Stimulated activated CD8-positive, alpha-beta memory T cell treated with anti-CD3 and anti-CD28 coated beads, Interleukin-15, amount 100 ng/mL, for 24 hours (primary cell): ENCODE measurements around the gene KDF1.

Source experiments
- DNase-seq: peaks from one replicate; pipeline ENCODE4 v3.0.0-alpha.2; 2020; ENCODE audit warnings: low read depth

The KDF1 gene, protein sequence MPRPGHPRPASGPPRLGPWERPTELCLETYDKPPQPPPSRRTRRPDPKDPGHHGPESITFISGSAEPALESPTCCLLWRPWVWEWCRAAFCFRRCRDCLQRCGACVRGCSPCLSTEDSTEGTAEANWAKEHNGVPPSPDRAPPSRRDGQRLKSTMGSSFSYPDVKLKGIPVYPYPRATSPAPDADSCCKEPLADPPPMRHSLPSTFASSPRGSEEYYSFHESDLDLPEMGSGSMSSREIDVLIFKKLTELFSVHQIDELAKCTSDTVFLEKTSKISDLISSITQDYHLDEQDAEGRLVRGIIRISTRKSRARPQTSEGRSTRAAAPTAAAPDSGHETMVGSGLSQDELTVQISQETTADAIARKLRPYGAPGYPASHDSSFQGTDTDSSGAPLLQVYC

DNA sequence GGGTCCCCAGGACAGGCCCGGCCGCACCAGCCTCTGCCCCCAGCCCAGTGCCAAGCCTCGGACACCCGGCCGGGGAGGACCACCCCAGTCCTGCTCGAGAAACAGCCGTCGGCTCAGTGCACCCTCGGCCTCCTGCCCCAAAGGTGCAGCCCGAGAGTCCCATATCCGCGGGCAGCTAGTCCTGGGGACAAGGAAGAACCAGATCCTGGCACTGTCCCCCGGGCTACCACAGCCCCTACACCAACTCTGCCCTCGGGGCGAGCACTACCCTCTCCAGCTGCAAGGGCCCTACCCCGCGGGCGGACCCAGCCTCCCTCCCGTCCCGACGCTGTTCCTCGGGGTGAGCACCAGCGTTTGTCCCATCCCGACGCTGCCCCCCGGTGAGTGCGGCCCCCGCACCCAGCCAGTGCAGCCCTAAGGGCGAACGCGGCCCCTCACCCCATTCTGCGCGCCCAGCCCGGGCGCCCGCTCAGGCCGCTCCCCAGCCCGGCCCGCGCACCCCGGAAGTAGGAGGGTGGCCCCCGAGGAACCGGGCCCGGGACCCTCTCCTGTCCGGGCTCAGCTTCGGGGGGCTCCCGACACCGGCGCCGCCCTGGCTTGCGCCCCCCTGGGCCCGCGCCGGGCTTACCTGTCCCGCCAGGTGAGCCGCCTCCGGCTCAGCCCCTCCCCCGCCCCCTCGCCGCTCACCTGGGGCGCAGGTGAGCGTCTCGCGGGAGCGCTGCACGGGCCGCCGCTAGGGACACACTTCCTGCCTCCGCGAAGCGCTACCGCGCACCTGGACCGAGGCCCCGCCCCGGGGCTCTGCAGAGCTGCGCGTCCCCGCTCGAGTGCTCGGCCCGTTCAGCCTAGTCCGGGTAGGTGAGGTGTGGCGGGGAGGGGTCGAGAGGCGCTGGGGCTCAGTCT is at the start of gene KDF1:
TSS of gene KDF1 (minus strand) at position 747 of the 903 bp plus-strand sequence. CDS start 8,088 bp downstream, outside the sequence.
- DNase-seq: no peak

DNA sequence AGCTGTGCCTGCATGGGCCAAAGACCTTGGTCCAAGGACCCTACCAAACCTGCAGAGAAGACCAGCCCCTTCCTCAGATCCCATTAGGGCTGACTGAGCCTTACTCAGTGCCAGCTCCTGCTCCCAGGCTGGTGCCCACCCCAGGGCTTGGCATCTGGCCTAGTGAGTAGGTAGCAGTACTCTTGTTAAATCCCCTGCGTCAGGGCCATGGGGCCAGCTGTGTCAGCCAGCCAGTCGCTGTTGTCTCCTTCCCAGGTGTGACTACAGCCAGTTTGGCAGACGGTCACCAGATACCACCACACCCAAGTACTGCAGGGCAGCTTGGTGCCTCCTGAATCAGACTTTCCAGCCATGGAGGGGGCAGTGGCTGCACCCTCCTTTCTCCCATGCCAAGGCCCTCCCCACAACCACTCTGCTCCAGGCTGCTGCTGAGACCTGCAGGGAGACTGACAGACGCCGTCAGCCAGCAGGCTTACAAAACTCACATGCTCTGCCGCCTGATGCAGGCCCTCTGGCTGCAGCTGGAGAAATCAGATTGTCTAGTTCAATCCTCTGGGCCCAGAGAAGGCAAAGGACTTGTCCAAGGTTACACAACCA is 49.4 kb upstream of the KDF1 start:
- DNase-seq: no peak

DNA sequence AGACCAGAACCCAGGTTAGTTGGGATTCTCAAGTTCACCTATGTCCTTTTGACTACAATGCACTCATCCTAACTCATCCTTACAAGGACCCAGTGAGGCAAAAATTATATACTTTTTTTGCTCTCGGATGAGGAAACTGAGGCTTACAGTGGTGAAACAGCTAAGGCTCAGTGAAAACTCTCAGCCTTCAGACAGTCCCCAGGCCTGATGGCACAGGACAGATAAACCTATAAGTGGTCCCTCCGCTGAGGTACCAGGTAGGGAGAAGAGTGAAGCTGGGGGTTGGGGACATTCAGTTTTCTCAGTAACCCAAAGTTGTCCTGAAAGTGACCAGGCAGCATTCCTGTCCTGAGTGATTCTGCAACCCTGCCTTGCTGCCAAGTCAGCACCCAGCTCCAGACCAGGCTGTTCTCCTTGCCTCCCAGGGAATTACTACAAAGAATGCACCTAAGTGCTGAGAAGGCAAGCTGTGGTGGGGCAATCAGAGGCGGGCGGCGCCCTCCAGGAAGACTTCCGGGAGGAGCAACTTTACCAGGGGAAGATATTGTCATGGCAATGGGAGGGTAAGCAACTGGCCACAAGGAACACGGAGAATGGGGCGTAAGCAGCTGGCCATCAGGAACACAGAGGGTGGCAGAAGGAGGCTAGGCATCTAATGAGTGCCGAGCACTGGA is 47.8 kb upstream of the KDF1 start:
- no peak for DNase-seq

DNA sequence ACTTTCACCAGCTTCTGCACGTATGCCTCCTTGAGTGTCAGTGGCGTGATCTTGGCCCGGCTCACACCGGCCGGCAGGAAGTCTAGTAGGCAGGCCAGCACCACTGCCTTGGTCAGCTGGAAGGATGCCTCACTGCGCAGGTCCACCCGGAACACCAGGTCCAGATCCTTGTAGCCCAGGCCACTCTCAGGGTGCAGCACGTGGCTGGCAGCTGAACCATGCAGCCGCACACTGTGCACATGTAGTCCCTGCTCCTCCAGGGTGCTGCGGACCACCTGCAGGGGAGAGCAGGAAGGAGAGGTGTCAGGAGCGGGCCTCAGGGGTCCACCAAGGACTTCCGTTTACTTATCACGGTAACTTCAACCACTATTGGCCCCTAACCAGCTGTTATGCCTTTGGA is 46.4 kb upstream of the KDF1 start:
- DNase-seq: no peak

DNA sequence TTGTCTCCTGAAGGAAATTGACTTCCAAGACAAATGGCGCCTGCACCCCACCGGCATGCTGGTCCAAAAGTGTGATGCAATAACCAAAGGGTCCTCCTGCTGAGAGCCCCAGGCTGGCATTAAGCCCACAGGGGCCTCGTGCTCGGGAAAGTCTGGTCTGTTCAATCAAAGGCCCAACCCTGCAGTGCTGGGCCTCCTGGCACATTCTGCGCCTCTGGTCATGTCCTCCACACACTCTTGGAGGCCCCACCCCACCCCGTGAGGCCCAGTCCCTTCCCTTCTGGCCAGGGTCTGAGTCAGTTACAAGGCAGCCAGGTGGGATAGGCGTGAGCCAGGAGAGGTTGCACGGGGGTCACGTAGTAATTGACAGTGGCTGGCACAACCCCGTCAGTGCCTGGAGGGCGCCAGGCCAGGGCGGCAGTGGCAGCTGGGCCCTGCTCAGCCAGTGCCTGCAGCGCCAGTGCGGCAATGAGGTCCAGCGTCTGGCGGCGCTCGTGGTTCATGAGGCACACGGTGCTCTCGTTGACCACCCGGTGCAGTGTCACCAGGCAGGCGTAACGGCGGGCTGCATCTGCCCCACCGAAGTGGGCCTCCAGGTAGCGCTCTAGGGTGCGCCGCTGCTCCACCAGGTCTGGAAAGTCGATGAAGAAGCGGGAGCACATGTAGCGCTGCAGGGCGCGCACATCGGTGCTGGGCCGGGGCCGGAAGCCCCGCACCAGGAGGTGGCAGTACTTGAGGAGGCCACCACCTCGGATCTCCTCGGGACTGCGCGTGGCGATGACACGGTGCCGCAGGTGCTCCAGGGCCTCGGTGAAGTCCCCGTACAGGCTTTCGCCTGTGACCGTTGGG is 45.6 kb upstream of the KDF1 start:
- DNase-seq: no peak

DNA sequence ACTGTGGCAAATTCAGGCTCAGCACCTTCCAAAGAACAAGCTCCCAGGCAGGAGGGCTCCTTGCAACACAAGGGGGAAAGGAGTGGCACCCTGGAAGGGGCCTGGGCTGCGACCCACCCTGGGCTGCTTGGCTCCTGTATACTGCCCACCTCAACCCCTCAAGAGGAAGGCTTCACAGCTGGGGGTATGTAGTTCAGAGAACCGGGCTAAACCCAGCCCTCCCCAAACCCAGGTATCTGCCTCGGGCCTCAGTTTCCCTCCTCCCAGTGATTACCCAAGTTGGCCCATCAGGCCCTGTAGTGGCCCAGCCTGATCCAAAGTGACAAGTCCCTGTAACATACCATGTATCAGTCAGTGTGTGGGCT is 44.9 kb upstream of the KDF1 start:
- no peak for DNase-seq

DNA sequence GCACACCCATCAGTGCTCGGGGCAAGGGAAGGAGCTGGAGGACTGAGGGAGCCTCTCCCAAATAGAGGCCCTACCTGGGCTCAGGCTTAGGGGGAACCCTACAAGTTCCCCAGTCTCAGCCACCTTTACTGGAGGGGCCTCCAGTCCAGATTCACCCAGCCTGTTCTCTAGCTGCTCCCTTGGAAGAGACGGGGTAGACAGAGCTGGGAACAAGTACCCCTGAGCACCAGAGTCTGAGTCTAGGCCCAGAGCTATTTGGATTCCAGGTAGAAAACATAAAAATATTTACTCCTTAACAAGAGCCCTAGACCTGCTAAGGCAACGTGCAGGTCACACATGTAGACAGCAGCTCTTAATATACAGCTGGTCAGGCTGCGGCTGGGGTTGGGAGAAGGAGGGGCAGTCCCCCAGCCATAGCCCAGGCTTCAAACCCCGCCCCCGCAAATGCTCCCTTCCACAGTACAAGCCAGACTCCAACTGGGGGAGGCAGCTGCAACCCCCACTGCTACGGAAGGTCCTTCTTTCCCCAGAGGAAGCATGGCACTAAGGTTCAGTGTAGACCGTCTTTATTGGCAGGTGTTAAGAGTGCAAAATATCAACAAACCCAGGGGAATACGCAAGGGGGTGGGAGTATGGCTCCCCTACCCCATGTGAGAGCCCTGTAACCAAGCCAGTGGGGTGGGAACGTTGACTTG is 44.4 kb upstream of the KDF1 start:
- DNase-seq: no peak

DNA sequence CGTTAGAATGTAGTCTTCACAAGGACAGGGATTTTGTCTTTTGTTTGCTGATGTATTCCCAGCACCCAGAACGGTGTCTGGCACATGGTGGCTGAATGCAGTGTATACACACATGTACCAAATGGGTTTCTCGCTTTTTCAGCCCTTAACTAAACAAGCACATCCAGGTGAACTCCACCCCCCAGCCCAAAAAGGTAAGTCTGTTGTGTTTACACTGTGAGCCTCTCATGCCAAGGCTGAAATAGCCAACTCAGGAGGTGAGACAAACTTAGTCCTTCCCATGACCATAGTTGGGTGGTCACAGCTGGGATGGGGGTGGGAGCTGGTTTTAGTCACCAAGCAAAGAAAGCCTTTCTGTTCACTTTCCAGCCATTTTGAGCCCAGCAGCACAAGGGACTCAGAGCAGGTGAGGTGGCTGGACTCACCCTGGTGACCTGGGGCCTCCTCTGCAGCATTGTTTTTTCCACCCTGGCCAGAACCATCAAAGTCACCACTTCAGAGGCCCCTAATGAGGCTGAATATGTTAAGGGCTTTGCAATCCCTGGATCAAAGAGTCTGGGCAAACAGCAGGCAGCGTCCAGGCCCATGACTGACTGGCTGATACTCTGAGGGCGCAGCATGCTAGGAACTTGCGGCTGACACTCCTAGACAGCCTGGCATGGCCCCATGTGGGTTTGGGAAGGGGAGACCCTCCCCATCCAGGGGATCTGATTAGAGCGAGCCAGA is 43.6 kb upstream of the KDF1 start:
- no peak for DNase-seq

DNA sequence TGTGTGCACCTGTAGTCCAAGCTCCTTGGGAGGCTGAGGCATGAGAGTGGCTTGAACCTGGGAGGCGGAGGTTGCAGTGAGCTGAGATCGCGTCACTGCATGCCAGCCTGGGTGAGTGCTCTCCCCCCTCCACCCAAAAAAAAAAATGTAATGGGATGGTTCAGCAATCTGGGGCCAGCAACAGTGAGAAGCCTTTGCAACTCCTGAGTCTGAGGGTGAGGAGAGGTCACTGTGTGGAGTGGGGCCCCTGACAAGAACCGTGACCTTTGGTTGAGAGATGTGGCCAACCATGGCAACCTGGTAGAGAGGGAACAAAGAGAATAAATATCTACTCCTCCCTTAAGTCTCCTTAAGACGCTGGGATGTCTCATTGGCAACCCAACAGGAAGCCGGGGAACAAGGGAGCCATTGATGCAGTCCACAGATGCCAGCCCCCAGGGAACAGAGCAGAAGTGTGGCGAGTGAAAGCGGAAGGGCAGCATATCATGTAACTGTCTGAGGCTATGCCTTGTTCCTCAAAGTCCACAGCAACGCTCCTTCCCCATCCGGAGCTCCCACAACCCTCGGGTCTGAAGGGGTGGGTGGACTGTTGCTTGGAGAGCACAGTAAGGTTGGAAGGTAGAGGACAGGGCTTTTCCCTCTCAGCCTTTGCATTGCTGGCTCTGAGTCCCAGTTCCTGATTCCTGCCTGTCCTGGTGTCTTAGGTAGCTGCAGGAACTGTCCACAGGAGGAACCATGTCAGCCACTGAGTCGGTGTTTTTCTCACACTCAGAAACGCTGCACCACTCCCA is 41.5 kb upstream of the KDF1 start:
- no peak for DNase-seq

DNA sequence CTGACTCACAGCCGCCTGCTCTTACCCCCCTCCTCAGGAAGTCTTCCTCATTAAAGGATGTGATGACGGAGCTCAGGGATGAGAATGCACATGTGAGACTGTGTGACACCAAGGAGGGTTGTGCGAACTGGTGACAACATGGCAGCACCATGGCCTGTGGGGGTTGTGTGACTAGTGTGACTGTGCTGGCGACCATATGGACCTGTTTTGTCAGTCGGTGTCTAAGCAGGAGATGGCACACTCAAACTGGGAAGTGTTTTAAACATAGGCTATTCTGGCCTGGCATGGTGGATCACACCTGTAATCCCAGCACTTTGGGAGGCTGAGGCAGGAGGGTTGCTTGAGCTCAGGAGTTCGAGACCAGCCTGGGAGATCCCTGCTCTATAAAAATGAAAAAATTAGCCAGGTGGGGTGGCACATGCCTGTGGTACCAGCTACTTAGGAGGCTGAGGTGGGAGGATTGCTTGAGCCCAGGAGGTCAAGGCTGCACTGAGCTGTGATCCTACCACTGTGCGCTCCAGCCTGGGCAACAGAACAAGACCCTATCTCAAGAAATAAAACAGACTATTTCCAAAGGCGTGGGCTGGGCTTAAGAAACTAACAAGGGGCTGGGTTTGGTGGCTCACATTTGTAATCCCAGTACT is 40.7 kb upstream of the KDF1 start:
- no peak for DNase-seq

DNA sequence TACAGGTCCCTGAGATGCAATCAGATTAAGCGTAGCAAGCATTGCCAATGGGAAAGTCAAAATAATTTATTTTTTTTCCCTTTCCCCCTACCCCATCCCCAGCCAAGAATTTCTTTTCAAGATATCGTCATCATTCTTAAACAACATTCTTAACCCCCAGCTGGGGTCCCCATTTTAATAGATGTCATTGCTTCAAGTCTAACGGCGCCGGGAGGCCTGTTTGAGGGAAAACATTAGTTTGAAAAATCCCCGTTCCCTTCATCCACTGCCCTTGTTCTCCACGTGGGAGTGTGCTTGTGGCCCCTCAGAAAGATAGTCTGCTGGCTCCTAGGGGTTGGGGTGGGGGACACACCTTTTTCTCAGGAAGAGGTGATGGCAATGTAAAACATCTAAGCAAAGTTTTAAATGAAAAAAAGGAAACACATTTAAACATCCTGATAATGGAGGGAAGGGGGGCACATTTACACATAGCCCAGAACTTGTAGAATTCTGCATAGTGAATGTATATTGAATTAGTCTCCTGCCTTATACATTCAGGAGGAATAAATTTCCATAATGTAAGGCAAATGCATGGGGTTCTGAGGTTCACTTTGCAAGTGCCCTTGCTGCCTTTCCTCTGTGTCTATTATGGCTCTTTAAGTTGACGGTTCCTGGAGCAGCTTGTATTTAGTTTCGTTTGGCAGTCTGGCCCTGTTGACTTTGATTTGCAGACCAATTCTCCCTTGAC is 40.0 kb upstream of the KDF1 start:
- no peak for DNase-seq

DNA sequence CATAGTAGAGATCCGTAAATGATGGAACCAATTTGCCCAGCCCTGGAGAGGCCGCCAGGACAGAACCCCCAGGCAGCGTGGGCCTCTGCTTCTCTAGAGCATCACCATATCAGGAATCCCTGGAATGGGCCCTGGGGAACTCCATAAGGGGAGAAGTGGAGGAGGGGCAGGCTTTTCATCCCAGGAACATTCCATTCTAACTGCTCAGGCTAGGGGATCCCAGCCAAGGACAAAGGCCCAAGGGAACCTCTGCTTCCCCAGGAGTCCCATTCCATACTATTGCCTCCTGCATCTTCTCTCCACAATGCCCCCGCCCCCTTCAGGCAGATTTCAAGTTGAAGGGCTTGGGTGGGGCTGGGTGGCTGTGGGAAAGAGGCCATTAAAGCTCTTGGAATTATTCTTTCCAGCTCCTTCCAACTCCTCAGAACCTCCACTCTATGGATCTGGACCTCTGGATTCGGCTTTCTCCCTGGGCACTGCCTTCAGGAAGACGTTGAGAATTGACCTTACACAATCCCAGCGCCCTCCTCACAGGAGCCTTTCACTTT is 39.2 kb upstream of the KDF1 start:
- DNase-seq: no peak

DNA sequence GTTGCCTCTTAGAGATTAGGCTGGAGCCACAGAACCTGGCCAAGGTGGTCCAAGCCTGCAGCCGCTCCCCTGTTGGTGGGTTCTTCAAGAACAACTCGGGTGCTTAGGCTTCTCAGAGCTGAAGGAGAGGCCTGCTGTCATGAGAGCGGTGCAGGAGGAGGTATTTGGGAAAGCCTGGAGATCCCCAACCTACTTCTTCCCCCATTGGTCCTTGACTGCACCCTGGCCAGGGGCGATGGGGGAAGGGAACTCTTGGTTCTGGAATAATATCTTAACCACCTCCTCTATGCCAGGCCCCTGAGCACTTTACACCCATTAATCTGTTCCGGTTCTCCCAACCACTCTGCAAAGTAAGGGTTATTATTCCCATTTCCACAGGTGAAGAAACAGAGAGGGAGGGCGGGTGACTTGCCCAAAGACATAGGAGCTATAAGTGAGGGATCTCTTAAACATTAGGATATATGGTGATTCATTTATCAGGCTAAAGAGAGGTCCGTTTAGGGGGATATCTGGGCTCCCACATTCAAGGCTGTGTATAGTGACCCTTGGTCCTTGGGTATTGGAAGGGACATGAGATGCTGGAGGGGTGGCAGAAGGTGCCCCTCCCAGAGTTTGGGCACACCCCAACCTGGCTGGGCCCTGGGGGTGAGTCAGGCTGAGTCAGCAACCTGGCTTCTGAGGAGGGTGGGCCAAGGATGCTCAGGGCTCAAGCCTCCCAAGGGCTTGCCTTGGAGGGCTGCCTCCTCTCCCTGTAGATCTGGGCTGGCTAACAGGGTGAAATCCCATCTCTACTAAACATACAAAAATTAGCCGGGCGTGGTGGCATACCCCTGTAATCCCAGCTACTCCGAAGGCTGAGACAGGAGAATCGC is 38.4 kb upstream of the KDF1 start:
- no peak for DNase-seq

DNA sequence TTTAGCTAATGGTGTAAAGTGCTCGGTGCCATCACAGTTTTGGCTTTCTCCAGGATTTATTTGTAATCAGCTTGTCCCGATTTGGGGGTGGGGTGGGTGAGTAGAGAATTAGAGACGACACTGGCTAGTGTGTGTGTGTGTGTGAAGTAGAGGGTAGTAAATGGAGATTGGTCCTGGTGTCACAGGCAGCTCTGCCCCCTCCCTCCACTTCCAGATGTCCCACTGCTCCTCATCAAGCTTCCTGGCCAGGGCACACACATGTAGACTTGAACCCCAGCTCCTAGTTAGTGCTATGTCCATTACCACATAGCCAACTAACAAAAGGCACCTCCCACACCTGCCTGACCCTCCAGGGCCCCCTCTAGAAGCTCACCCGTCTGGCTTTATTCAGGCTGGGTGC is 36.4 kb upstream of the KDF1 start:
- no peak for DNase-seq

DNA sequence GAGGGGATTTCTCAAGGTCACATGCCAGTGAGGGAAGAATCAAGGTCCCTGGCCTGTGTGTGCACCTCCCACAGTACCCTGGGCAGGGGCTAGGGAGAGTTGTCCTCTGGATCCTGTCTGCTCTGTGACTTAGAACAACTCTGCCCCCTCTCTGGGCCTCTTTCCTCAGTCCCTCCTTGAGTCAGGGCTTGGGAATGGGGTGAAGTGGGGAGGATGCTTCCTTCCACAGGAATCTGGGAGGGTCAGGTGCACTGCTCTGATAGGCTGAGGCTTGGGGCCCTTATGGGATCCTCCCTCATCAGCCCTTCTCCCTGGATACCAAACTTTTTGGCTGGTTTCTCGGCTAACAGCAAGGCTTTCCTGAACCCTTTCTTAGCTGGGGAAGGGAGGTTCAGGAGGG is 35.8 kb upstream of the KDF1 start:
- DNase-seq: no peak

DNA sequence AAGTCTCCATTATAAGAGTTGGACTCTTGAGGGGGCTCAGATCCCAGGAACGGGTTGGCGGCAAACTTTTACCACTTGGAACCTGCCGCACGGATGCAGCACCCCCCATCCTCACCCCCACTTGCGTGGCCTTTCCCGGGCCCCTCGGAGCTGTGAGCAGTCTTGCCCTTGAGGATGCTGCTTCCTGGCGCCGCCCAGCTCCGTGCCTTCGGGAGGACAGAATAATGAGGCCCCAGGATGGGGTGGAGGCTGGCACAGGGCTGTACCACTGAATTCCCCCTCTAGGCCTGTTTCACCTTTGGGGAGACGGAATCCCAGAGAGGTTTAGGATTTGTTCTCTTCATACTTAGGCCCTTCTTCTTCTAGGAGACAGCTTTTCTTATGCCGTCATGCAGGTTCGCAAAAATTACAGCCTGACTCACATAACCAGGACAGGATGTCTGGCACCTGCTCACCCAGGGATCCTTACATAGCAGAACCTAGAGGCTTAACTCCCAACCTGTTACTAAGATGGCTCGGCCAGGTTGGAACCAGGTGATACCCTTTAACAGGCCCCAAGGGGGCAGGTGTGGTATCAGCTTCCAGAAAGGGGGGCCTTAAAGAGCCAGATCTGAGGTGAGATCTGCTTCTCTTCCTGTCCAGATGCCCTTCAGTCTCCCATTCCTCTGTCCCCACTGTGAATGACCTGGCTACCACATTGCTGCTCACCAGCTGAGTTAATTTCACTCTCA is 34.7 kb upstream of the KDF1 start:
- no peak for DNase-seq
